ENCODE data around the gene CNNM4.

CNNM4 gene

GRCh38 chr2:96809216-96809882, 48.6 kb downstream of the CNNM4 start:
- ATAC-seq = no peak
- TF ChIP-seq SNAI2 (CRISPR knock-in tag; IDR thresholded peaks at IDR 0.05) (no peak), RARB (CRISPR knock-in tag; IDR thresholded peaks at IDR 0.05) (no peak), CSDC2 (CRISPR knock-in tag; IDR thresholded peaks at IDR 0.05) (no peak), TCF4 (CRISPR knock-in tag; IDR thresholded peaks at IDR 0.05; ENCODE audit: borderline replicate concordance) (no peak), ZNF70 (CRISPR knock-in tag; IDR thresholded peaks at IDR 0.05) (no peak)

DNA sequence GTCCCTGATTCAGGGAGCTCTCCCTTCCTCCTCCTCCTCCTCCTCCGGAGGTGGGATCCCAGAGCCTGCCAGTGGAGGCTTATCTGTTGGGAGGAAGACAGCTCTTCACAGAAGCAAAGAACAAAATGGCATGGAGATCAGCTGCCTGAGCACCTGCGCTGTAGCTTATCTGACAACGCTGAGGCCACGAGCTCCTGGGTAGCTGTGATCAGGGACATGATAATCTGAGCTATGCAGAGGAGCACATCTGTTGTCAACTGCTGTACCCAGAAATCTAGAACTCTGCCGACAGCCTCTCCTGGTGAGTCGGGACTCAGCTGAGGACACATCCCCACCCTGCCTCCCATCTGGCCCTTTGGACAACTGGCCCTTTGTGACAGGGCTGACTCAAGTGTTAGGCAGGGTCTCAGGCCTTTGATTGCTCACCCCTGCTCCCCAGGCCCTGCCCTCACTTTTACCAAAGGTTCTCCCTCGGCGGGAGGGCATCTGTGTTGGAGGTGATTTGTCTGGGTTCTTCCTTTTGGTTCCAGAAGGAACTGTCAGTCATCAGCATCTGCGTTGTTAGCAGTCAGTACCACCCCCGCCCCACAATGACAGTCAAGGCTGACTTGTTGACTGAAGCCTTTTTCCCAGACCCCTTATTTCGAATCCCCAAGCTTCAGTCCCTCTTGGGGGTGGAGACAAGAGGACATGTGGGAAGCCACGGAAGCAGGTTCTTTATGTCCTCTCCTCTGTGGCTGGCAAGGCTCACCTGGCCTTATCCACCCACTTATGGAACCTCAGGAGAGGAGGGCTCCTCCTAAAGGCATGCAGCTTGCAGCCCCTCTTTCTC, 49.5 kb downstream of the CNNM4 start:
- no peak for ATAC-seq
- TF ChIP-seq CREB5 (CRISPR knock-in tag; IDR thresholded peaks at IDR 0.05; ENCODE audit: low read depth) (no peak), OSR1 (CRISPR knock-in tag; IDR thresholded peaks at IDR 0.05) (no peak), PPARA (CRISPR knock-in tag; IDR thresholded peaks at IDR 0.05; ENCODE audit: borderline replicate concordance) (no peak), SNAI2 (CRISPR knock-in tag; IDR thresholded peaks at IDR 0.05) (no peak), RARB (CRISPR knock-in tag; IDR thresholded peaks at IDR 0.05) (no peak), ZNF565 (CRISPR knock-in tag; conservative IDR thresholded peaks at IDR 0.05; ENCODE audit: low read depth) (no peak), BACH2 (CRISPR knock-in tag; IDR thresholded peaks at IDR 0.05; ENCODE audit: borderline replicate concordance) (no peak), ZNF70 (CRISPR knock-in tag; IDR thresholded peaks at IDR 0.05) (no peak), CSDC2 (CRISPR knock-in tag; IDR thresholded peaks at IDR 0.05) (no peak), ISL1 (CRISPR knock-in tag; IDR thresholded peaks at IDR 0.05) (no peak), ESRRG (CRISPR knock-in tag; IDR thresholded peaks at IDR 0.05) (no peak), ZC3H10 (CRISPR knock-in tag; IDR thresholded peaks at IDR 0.05) (no peak), ZFP30 (CRISPR knock-in tag; IDR thresholded peaks at IDR 0.05) (no peak)
- TF ChIP-seq, protein P1, sequence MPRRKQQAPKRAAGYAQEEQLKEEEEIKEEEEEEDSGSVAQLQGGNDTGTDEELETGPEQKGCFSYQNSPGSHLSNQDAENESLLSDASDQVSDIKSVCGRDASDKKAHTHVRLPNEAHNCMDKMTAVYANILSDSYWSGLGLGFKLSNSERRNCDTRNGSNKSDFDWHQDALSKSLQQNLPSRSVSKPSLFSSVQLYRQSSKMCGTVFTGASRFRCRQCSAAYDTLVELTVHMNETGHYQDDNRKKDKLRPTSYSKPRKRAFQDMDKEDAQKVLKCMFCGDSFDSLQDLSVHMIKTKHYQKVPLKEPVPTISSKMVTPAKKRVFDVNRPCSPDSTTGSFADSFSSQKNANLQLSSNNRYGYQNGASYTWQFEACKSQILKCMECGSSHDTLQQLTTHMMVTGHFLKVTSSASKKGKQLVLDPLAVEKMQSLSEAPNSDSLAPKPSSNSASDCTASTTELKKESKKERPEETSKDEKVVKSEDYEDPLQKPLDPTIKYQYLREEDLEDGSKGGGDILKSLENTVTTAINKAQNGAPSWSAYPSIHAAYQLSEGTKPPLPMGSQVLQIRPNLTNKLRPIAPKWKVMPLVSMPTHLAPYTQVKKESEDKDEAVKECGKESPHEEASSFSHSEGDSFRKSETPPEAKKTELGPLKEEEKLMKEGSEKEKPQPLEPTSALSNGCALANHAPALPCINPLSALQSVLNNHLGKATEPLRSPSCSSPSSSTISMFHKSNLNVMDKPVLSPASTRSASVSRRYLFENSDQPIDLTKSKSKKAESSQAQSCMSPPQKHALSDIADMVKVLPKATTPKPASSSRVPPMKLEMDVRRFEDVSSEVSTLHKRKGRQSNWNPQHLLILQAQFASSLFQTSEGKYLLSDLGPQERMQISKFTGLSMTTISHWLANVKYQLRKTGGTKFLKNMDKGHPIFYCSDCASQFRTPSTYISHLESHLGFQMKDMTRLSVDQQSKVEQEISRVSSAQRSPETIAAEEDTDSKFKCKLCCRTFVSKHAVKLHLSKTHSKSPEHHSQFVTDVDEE (CRISPR knock-in tag; IDR thresholded peaks at IDR 0.05) = no peak
- TF ChIP-seq, protein P2, sequence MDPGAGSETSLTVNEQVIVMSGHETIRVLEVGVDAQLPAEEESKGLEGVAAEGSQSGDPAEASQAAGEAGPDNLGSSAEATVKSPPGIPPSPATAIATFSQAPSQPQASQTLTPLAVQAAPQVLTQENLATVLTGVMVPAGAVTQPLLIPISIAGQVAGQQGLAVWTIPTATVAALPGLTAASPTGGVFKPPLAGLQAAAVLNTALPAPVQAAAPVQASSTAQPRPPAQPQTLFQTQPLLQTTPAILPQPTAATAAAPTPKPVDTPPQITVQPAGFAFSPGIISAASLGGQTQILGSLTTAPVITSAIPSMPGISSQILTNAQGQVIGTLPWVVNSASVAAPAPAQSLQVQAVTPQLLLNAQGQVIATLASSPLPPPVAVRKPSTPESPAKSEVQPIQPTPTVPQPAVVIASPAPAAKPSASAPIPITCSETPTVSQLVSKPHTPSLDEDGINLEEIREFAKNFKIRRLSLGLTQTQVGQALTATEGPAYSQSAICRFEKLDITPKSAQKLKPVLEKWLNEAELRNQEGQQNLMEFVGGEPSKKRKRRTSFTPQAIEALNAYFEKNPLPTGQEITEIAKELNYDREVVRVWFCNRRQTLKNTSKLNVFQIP (CRISPR knock-in tag; IDR thresholded peaks at IDR 0.05; ENCODE audit: borderline replicate concordance, low read depth) = no peak
- TF ChIP-seq, protein P3, sequence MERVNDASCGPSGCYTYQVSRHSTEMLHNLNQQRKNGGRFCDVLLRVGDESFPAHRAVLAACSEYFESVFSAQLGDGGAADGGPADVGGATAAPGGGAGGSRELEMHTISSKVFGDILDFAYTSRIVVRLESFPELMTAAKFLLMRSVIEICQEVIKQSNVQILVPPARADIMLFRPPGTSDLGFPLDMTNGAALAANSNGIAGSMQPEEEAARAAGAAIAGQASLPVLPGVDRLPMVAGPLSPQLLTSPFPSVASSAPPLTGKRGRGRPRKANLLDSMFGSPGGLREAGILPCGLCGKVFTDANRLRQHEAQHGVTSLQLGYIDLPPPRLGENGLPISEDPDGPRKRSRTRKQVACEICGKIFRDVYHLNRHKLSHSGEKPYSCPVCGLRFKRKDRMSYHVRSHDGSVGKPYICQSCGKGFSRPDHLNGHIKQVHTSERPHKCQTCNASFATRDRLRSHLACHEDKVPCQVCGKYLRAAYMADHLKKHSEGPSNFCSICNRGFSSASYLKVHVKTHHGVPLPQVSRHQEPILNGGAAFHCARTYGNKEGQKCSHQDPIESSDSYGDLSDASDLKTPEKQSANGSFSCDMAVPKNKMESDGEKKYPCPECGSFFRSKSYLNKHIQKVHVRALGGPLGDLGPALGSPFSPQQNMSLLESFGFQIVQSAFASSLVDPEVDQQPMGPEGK (CRISPR knock-in tag; IDR thresholded peaks at IDR 0.05; ENCODE audit: borderline replicate concordance) = no peak

GRCh38 chr2:96810783-96811192, 50.1 kb downstream of the CNNM4 start:
- ATAC-seq = no peak
- TF ChIP-seq OSR1 (CRISPR knock-in tag; IDR thresholded peaks at IDR 0.05) = no peak
- no peak for TF ChIP-seq TOX (CRISPR knock-in tag; IDR thresholded peaks at IDR 0.05; ENCODE audit: borderline replicate concordance)
- no peak for TF ChIP-seq CSRNP3 (CRISPR knock-in tag; IDR thresholded peaks at IDR 0.05)
- no peak for TF ChIP-seq PPARA (CRISPR knock-in tag; IDR thresholded peaks at IDR 0.05; ENCODE audit: borderline replicate concordance)
- TF ChIP-seq, protein P3 (CRISPR knock-in tag; IDR thresholded peaks at IDR 0.05; ENCODE audit: borderline replicate concordance) = no peak
- TF ChIP-seq ZFP30 (CRISPR knock-in tag; IDR thresholded peaks at IDR 0.05) = no peak
- no peak for TF ChIP-seq RARB (CRISPR knock-in tag; IDR thresholded peaks at IDR 0.05)
- TF ChIP-seq ARNTL (CRISPR knock-in tag; IDR thresholded peaks at IDR 0.05; ENCODE audit: borderline replicate concordance, low read depth) = no peak
- no peak for TF ChIP-seq ZNF565 (CRISPR knock-in tag; conservative IDR thresholded peaks at IDR 0.05; ENCODE audit: low read depth)
- TF ChIP-seq, protein P1 (CRISPR knock-in tag; IDR thresholded peaks at IDR 0.05) = no peak

Measured in SK-N-SH treated with all-trans-retinoic acid at 6 μM for 48 hours (cell line).